HG03354 (cell line): ENCODE data around the gene EXOC6.
"Not testable (repeated sequence)": the region's sequence is repeated elsewhere in the genome, so short reads cannot be mapped to it uniquely, and the experiment has no call there.

Experiments
- ATAC-seq: cut with Tn5 transposase; IDR thresholded peaks from one replicate; pipeline ENCODE4 v1.9.1; 2021; ENCODE audit warnings: mild to moderate bottlenecking; ENCODE audit not compliant: unreplicated experiment, poor library complexity, severe bottlenecking

Gene EXOC6

DNA sequence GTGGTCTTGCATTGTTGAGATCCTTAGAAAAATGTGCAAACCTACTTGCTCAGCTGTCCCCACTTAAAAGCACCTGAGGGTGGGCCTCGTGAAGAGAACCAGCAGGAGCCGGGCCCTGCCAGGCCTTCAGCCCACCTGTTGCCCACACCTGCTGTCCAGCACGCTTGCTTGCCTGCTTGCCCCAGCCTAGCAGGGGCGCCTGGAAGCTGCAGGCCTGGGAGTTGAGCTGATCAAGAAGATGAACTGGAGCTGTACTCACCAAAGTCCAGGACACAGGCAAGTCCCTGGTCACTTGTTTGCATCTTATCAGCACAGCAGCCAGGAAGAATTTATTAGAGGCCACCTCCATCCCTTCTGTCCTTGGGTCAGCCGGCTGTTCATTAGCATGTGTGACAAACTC is 248.6 kb downstream of the EXOC6 start:
- no peak for ATAC-seq

DNA sequence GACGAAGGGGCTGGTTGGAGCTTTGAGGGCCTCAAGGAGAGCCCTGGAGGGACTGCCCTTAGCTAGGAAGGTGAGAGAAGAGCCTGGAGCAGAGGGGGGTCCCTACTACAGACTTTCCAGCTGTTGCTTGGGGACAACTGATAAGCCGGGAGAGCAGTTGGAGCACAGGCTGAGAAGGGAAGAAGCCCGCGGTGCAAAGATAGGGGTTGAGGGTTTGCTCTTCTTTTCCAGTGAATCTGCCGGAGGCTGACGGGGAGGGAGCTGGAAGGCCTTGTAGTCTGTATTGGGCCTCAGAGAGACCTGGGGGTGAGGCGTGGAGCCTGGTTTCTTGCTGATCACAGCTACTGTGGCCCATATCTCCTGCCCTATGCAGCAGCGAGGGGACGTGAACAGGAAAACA is 249.1 kb downstream of the EXOC6 start:
- no peak for ATAC-seq

DNA sequence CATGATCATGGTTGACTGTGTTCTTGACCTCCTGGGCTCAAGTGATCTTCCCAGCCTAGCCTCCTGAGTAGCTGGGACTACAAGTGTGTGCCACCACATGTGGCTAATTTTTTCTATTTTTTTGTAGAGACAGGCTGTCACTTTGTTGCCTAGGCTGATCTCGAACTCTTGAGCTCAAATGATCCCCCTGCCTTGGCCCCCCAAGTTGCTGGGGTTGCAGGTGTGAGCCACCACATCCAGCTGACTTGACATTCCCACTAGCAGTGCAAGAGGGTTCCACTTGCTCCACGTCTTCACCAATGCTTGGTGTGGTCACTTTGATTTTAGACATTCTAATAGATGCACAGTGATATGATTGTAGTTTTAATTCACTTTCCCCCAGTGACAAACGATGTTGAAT is 250.5 kb downstream of the EXOC6 start:
- ATAC-seq = no peak

DNA sequence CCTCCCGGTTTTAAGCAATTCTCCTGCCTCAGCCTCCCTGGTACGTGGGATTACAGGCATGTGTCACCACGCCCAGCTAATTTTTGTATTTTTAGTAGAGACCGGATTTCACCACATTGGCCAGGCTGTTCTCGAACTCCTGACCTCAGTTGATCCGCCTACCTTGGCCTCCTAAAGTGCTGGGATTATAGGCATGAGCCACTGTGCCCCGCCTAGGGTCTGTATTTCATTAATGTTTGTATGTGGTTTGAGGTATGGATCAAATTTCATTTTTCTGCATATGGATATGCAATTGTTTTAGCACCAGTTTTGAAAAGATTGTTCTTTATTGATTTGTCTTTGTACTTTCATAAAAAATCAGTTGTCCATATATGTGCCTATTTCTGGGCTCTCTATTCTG is 251.3 kb downstream of the EXOC6 start:
- ATAC-seq = no peak

DNA sequence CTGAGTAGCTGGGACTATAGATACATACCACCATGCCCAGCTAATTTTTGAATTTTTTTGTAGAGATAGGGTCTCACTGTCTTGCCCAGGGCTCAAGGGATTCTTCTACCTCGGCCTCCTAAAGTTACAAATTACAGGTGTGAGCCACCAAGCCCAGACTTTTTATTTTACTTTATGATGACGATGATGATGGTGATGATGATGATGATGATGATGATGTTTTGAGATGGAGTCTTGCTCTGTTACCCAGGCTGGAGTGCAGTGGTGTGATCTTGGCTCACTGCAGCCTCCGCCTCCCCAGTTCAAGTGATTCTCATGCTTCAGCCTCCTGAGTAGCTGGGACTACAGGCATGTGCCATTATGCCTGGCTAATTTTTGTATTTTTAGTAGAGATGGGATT is 252.8 kb downstream of the EXOC6 start:
- not testable (repeated sequence) for ATAC-seq

DNA sequence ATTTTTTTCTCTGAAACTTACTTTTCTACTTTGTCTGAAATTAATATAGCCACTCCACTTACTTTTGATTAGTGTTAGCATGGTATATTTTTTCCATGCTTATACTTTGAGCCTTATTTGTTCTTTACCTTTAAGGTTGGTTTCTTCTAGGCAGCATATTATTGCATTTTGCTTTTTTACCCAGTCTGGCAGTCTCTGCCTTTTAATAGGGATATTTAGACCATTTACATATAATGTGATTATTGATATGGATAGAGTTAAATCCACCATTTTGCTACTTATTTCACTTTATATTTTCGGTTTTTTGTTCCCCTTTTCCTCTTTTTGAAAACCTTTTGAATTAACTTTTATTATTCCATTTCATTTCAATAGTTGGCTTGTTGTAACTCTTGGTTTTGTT is 255.6 kb downstream of the EXOC6 start:
- no peak for ATAC-seq

DNA sequence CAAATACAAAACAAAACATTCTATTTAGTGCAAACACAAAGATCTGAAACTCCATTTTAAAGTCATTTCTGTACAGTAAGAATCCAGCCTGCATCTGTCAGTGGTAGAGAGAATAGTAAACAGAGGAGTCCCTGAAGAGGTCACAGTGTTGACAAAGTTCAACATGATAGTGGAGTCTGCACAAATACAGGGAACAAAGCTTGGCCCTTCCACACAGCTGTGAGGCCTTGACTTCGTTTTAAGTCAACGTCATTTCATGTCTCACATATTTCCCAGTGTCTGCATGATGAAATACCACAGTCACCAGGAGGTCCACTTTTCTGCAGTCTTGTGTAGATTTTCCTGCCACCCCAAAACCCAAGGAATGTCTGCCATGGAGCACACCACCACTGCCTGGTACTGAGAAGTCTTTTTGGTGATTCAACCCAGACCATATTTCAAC is 258.3 kb downstream of the EXOC6 start:
- no peak for ATAC-seq
